OCI-LY1 (cell line): Measurements from ENCODE around the gene MAN1B1.

Experiments used
- H2AFZ ChIP-seq: fragments of 200-600 bp; sonication (generic), shearing (Covaris generic); 2 replicates; pipeline ENCODE4 v1.6.0; 2014; ENCODE audit warnings: antibody characterized with exemption, mild to moderate bottlenecking, low read length
- H3F3A ChIP-seq: fragments of 200-600 bp; sonication (generic), shearing (Covaris generic); 2 replicates; pipeline ENCODE4 v1.6.0; 2014; ENCODE audit warnings: mild to moderate bottlenecking, antibody characterized with exemption, low read length, moderate library complexity; ENCODE audit not compliant: insufficient read depth
- H3K27ac ChIP-seq: fragments of 200-600 bp; sonication (generic); 2 replicates; pipeline ENCODE4 v1.5.1; 2014; ENCODE audit warnings: low read length, mixed run types, mild to moderate bottlenecking, low read depth; ENCODE audit not compliant: poor library complexity, severe bottlenecking
- H3K27me3 ChIP-seq: fragments of 200-600 bp; sonication (generic); 2 replicates; pipeline ENCODE4 v1.6.0; 2014; ENCODE audit warnings: antibody characterized with exemption, mild to moderate bottlenecking, low read length, moderate library complexity; ENCODE audit not compliant: insufficient read depth
- H3K36me3 ChIP-seq: fragments of 200-600 bp; sonication (generic); 2 replicates; pipeline ENCODE4 v1.6.1; 2014; ENCODE audit warnings: mild to moderate bottlenecking, antibody characterized with exemption, low read length, moderate library complexity, mixed read lengths; ENCODE audit not compliant: insufficient read depth
- H3K4me1 ChIP-seq: fragments of 200-600 bp; sonication (generic); 2 replicates; pipeline ENCODE4 v1.5.1; 2014; ENCODE audit warnings: mild to moderate bottlenecking, low read length, moderate library complexity; ENCODE audit not compliant: insufficient read depth, severe bottlenecking
- H3K4me2 ChIP-seq: fragments of 200-600 bp; sonication (generic), shearing (Covaris generic); 2 replicates; pipeline ENCODE4 v1.6.1; 2014; ENCODE audit warnings: low read length
- H3K4me3 ChIP-seq: fragments of 200-600 bp; sonication (generic); 2 replicates; pipeline ENCODE4 v1.5.1; 2014; ENCODE audit warnings: low read length, low read depth, mild to moderate bottlenecking, mixed read lengths; ENCODE audit not compliant: poor library complexity, severe bottlenecking
- H3K79me2 ChIP-seq: fragments of 200-600 bp; shearing (Covaris generic); 2 replicates; pipeline ENCODE4 v1.6.1; 2016; ENCODE audit warnings: mixed run types, low read length, mixed read lengths; ENCODE audit not compliant: insufficient read depth
- H3K9ac ChIP-seq: fragments of 200-600 bp; sonication (generic), shearing (Covaris generic); 2 replicates; pipeline ENCODE4 v1.6.1; 2014; ENCODE audit warnings: mild to moderate bottlenecking, low read length, mixed read lengths
- H3K9me2 ChIP-seq: fragments of 200-600 bp; sonication (generic), shearing (Covaris generic); 2 replicates; pipeline ENCODE4 v1.6.1; 2014; ENCODE audit warnings: low read depth, mild to moderate bottlenecking, low read length, mixed read lengths
- H3K9me3 ChIP-seq: fragments of 200-600 bp; shearing (Covaris generic); 2 replicates; pipeline ENCODE4 v1.6.1; 2014; ENCODE audit warnings: low read length, mixed read lengths
- H4K20me1 ChIP-seq: fragments of 200-600 bp; sonication (generic), shearing (Covaris generic); 2 replicates; pipeline ENCODE4 v1.6.0; 2016; ENCODE audit warnings: mild to moderate bottlenecking, low read length; ENCODE audit not compliant: insufficient read depth
- CTCF ChIP-seq: fragments of 200-600 bp; sonication (generic), shearing (Covaris generic); IDR thresholded peaks from 2 replicates; pipeline ENCODE4 v1.5.1; 2017; ENCODE audit warnings: mild to moderate bottlenecking, antibody characterized with exemption, low read length, moderate library complexity, mixed read lengths
- EZH2 ChIP-seq: fragments of 200-600 bp; sonication (generic), shearing (Covaris generic); IDR thresholded peaks from 2 replicates; pipeline ENCODE4 v1.8.0; 2017; ENCODE audit warnings: borderline replicate concordance, mixed run types, mild to moderate bottlenecking, antibody characterized with exemption, low read length, moderate library complexity, mixed read lengths

MAN1B1 gene

DNA sequence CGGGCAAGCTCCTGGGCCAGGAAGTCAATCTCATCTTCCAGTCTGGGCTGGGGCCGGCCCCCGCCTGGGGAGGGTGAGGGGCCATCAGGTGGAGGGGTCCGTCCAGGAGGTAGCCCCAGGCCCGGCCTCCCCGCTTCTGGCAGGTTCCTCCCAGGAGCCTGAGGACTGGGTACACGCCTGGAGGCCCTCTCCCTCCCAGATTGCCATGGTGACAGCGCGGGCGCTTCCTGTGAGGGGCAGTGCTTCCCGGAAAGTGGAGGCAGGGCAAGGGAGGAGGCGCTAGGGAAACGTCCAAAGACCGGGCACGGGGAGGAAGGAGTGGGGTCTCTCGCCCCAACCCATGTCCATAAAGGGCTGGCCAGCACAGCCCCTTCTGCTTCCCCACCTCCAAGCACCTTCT lies 45.7 kb upstream of the MAN1B1 start:
- no peak overlapping the region for H3K4me3 ChIP-seq
- H3K27me3 ChIP-seq, result peaks cover 23% of the 10 kb centered on the region
- no peaks in the 10 kb centered on the region for H3K9me3 ChIP-seq
- H3K36me3 ChIP-seq, result no peaks in the 10 kb centered on the region
- H3F3A ChIP-seq, result no peaks in the 10 kb centered on the region
- no peak overlapping the region for H3K4me2 ChIP-seq
- TF ChIP-seq EZH2, result no peak
- no peak overlapping the region for H2AFZ ChIP-seq
- H3K9me2 ChIP-seq, result no peaks in the 10 kb centered on the region
- H4K20me1 ChIP-seq, result no peaks in the 10 kb centered on the region
- no peaks in the 10 kb centered on the region for H3K79me2 ChIP-seq
- no peak overlapping the region for H3K9ac ChIP-seq
- H3K27ac ChIP-seq, result no peak overlapping the region
- peaks cover 3% of the 10 kb centered on the region for H3K4me1 ChIP-seq

GRCh38 chr9:137042751-137043727 lies 43.7 kb upstream of the MAN1B1 start:
- H3K4me2 ChIP-seq, result no peak overlapping the region
- H3K27ac ChIP-seq, result no peak overlapping the region
- H3K4me3 ChIP-seq, result no peak overlapping the region
- no peaks in the 10 kb centered on the region for H3F3A ChIP-seq
- H3K36me3 ChIP-seq, result no peaks in the 10 kb centered on the region
- H3K9me2 ChIP-seq, result no peaks in the 10 kb centered on the region
- peaks cover 20% of the 10 kb centered on the region for H3K27me3 ChIP-seq
- H3K9ac ChIP-seq, result no peak overlapping the region
- H3K4me1 ChIP-seq, result peaks cover 7% of the 10 kb centered on the region
- H3K9me3 ChIP-seq, result no peaks in the 10 kb centered on the region
- H2AFZ ChIP-seq, result no peak overlapping the region
- H4K20me1 ChIP-seq, result no peaks in the 10 kb centered on the region
- TF ChIP-seq EZH2 (no peak), CTCF (no peak)
- no peaks in the 10 kb centered on the region for H3K79me2 ChIP-seq

- Histone ChIP-seq H3K36me3 (no peaks in the 10 kb centered on the region), H3K4me2 (no peak overlapping the region), H3K27me3 (peaks cover 20% of the 10 kb centered on the region), H3K4me3 (no peak overlapping the region), H3K79me2 (no peaks in the 10 kb centered on the region), H3K9me2 (no peaks in the 10 kb centered on the region), H3K27ac (no peak overlapping the region), H4K20me1 (no peaks in the 10 kb centered on the region), H3K9me3 (no peaks in the 10 kb centered on the region), H2AFZ (no peak overlapping the region), H3K4me1 (peaks cover 7% of the 10 kb centered on the region), H3K9ac (no peak overlapping the region), H3F3A (no peaks in the 10 kb centered on the region)
- TF ChIP-seq EZH2 (no peak), CTCF (no peak)
These were observed 42.7 kb upstream of the MAN1B1 start for GRCh38 chr9:137044037-137044436.
